Esophagus squamous epithelium (tissue), 5 donors: ENCODE measurements around the gene UBA6. TPM values are rescaled to one million over a fixed set of nuclear protein-coding genes. Genes with fewer than 3 reads are reported as not detected.

Source experiments
- DNase-seq: peaks from one replicate; lab custom pipeline; 2025; lab: John Stamatoyannopoulos, UW
- H3K27ac ChIP-seq, 4 donors: fragments of 200-600 bp; sonication (generic); one replicate each; pipeline ENCODE4 v1.5.1; 2016 to 2019; ENCODE audit warnings: mild to moderate bottlenecking in 1 of 4
- H3K27me3 ChIP-seq, 4 donors: fragments of 200-600 bp; sonication (generic); 1 replicate in 3 of 4; 2 replicates in 1 of 4; pipeline versions ENCODE4 v1.5.1 to v1.6.0; 2017 to 2021; ENCODE audit warnings: antibody characterized with exemption in 1 of 4
- H3K36me3 ChIP-seq, 3 donors: fragments of 200-600 bp; sonication (generic); one replicate each; pipeline ENCODE4 v1.5.1; 2016 to 2019
- H3K4me1 ChIP-seq, 3 donors: fragments of 200-600 bp; sonication (generic); one replicate each; pipeline ENCODE4 v1.5.1; 2017 to 2019
- H3K4me3 ChIP-seq, 4 donors: fragments of 200-600 bp; sonication (generic); 1 replicate in 3 of 4; 2 replicates in 1 of 4; pipeline ENCODE4 v1.5.1; 2016 to 2019; ENCODE audit warnings: mild to moderate bottlenecking in 2 of 4, moderate library complexity in 1 of 4
- H3K9me3 ChIP-seq, 3 donors: fragments of 200-600 bp; sonication (generic); one replicate each; pipeline ENCODE4 v1.5.1; 2016 to 2019
- POLR2A ChIP-seq, 4 donors: fragments of 450-650 bp; IDR thresholded peaks; one replicate each; pipeline ENCODE4 v1.6.1; 2017; ENCODE audit warnings: antibody characterized with exemption in 4 of 4, mild to moderate bottlenecking in 4 of 4, moderate library complexity in 3 of 4
- WGBS, 2 donors: methylation state at CpG; one replicate each; pipeline ENCODE4 v1.1.5; 2018; 5-methylcytosine and 5-hydroxymethylcytosine counted together
- intact Hi-C: fragments of 100-400 bp; cut with DNase I; formaldehyde crosslinking; loops from one replicate; pipeline ENCODE4 v1.15.0; 2022
- total RNA-seq, 4 donors: library from RNA; depleted of rRNA; stranded (reverse); fragments of >200 nt; gene quantifications; one replicate each; pipeline ENCODE4 v1.1.0, GENCODE V29; 2016
- TF ChIP-seq, protein P1 (sequence below), 6 experiments: fragments of 450-650 bp in 4 of 6; fragments of 200-600 bp in 2 of 6; sonication (generic) in 2 of 6; IDR thresholded peaks; one replicate each; pipeline ENCODE4 v1.5.1; 2016 to 2019; ENCODE audit warnings: antibody characterized with exemption in 6 of 6, mild to moderate bottlenecking in 4 of 6, moderate library complexity in 4 of 6
- donor health status: DM: yes; HTN: yes; CAD: no.

Gene UBA6
- total RNA-seq, 4 donors from 2014 or later = 51.5 to 103 (median 87.8) TPM

DNA sequence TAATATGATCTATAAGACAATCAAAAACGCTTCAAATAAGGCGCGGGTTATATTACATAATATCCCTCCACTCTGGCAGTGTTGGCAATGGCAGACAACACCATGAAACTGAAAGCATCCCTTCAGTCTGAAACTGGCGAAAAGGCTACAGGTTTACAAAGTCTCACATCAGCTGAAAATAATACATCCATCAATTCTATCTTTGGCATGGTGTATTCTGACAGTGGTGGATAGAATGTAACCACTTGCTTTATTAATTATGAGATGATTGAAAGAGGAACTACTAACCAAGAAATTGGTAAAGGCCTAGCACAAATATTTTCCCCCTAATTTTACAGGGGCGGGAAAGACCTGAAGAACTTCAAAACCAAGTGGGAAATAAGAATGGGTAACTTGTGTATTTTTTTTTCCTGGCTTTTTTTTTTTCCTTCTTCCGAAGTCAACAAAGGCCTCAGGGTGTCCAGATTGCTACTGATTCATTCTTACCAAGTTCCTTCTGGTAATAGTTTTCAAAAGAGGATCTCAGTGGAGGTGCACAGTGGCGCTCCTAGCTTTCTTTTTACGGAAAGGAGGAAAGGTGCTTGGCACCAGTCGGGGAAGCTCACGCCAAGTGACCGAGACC, 728 bp downstream of the UBA6 start:
- Histone ChIP-seq H3K9me3 (no peaks in the 10 kb centered on the region), H3K27ac (peak overlapping the region; percentile 95 to 98 (median 97)), H3K36me3 (peaks cover 0 to 16% (median 0%) of the 10 kb centered on the region in 3 donors), H3K27me3 (no peaks in the 10 kb centered on the region), H3K4me1 (peaks cover 11 to 34% (median 13%) of the 10 kb centered on the region in 3 donors), H3K4me3 (peak overlapping the region; percentile 82 to 90 (median 89))
- intact Hi-C loops = no loop called here
- TF ChIP-seq, protein P1, sequence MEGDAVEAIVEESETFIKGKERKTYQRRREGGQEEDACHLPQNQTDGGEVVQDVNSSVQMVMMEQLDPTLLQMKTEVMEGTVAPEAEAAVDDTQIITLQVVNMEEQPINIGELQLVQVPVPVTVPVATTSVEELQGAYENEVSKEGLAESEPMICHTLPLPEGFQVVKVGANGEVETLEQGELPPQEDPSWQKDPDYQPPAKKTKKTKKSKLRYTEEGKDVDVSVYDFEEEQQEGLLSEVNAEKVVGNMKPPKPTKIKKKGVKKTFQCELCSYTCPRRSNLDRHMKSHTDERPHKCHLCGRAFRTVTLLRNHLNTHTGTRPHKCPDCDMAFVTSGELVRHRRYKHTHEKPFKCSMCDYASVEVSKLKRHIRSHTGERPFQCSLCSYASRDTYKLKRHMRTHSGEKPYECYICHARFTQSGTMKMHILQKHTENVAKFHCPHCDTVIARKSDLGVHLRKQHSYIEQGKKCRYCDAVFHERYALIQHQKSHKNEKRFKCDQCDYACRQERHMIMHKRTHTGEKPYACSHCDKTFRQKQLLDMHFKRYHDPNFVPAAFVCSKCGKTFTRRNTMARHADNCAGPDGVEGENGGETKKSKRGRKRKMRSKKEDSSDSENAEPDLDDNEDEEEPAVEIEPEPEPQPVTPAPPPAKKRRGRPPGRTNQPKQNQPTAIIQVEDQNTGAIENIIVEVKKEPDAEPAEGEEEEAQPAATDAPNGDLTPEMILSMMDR (IDR thresholded peaks at IDR 0.05) = no peak
- TF ChIP-seq POLR2A (IDR thresholded peaks at IDR 0.05) = no peak
- WGBS, 2 donors = 12 to 14% methylated on average over 7 to 10 of the region's 11 CpGs
- no peak for DNase-seq

DNA sequence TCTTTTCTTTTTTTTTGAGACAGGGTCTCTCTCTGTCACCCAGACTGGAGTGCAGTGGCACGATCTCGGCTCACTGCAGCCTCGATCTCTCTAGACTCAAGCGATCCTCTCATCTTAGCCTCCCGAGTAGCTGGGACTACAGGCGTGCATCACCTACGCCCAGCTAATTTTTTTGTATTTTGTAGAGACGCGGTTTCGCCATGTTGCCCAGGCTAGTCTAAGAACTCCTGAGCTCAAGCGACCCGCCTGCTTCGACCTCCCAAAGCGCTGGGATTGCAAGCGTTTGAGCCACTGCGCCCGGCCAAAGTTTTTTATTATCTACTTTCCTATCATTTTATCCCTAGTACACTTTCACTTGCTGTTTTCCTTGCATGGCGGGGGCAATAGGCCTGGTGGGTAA, 1.4 kb downstream of the UBA6 start:
- H3K27me3 ChIP-seq = no peaks in the 10 kb centered on the region
- WGBS, 2 donors = 82 to 92% methylated on average over 18 of the region's 18 CpGs
- H3K9me3 ChIP-seq = no peaks in the 10 kb centered on the region
- peaks cover 11 to 34% (median 13%) of the 10 kb centered on the region in 3 donors for H3K4me1 ChIP-seq
- no peak for DNase-seq
- H3K27ac ChIP-seq = peak overlapping the region in 2 of 4 donors; percentile 97
- TF ChIP-seq, protein P1 (IDR thresholded peaks at IDR 0.05) = no peak
- no peak for TF ChIP-seq POLR2A (IDR thresholded peaks at IDR 0.05)
- peaks cover 0 to 20% (median 0%) of the 10 kb centered on the region in 3 donors for H3K36me3 ChIP-seq
- intact Hi-C loops = no loop called here
- peak overlapping the region; percentile 82 to 90 (median 89) for H3K4me3 ChIP-seq

DNA sequence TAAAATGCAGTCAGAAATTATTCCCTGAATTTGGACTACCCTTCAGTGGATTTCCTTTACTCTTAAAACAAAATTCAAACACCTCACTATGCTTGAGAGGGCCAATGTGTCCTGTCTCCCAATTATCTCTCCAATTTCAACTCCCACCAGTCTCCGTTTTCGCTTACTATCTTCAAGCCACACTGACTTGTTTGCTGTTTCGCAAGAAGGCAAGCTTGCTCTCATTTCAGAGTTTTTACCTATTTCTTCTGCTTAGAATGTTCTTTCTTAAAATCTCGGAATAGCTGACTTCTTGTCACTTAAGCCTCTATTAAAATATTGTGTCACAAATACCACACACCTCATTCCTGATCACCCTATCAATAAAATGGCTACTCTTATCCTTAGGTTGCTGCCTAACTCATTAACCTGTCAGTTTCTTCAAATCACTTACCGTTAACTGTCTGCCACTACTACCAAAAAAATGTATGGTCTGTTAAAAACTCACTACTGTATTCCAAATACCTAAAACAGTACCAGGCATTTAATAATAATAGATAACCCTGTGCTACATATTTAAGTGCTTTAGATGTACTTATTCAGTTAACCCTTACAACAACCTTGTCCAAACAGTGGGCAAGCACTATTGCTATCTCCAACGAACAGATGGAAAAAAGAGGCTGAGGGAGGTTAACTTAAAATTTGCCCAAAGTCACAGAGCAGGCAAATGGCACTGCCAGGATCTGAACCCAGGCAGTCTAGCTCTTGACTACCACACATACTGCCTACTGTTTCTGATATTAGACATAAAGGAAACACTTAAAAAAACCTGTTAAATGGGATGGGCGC, 2.9 kb downstream of the UBA6 start:
- Histone ChIP-seq H3K36me3 (peaks cover 0 to 31% (median 0%) of the 10 kb centered on the region in 3 donors), H3K4me3 (no peak overlapping the region), H3K27me3 (no peaks in the 10 kb centered on the region), H3K4me1 (peaks cover 11 to 34% (median 13%) of the 10 kb centered on the region in 3 donors), H3K27ac (no peak overlapping the region), H3K9me3 (no peaks in the 10 kb centered on the region)
- TF ChIP-seq, protein P1 (IDR thresholded peaks at IDR 0.05) = no peak
- no peak for TF ChIP-seq POLR2A (IDR thresholded peaks at IDR 0.05)
- intact Hi-C loops = no loop called here
- 86 to 90% methylated on average over 7 of the region's 7 CpGs for WGBS, 2 donors
- no peak for DNase-seq

DNA sequence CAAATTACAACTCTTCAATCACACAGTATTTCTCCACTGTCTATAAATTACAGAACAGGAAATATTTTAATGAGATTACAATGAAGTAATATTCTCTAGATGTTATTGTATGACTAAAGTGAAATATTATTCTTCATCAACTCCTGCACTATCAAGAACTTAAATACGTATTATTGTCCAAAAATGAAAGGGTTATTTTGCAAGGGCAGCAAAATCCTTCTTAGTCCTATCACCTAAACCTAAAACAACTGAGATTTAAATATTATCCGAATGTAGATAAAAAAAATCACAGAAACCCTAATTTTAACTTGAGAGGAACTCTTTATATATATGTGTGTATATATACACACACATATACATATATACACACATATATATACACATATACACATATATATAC, 4.9 kb downstream of the UBA6 start:
- Histone ChIP-seq H3K36me3 (peaks cover 0 to 51% (median 0%) of the 10 kb centered on the region in 3 donors), H3K27ac (no peak overlapping the region), H3K4me1 (peaks cover 7 to 24% (median 11%) of the 10 kb centered on the region in 3 donors), H3K4me3 (no peak overlapping the region), H3K27me3 (no peaks in the 10 kb centered on the region), H3K9me3 (peaks cover 0 to 5% (median 0%) of the 10 kb centered on the region in 3 donors)
- DNase-seq = no peak
- intact Hi-C loops = no loop called here
- TF ChIP-seq POLR2A (IDR thresholded peaks at IDR 0.05) = no peak
- TF ChIP-seq, protein P1 (IDR thresholded peaks at IDR 0.05) = no peak
- WGBS, 2 donors = 89 to 91% methylated on average over 2 of the region's 2 CpGs

DNA sequence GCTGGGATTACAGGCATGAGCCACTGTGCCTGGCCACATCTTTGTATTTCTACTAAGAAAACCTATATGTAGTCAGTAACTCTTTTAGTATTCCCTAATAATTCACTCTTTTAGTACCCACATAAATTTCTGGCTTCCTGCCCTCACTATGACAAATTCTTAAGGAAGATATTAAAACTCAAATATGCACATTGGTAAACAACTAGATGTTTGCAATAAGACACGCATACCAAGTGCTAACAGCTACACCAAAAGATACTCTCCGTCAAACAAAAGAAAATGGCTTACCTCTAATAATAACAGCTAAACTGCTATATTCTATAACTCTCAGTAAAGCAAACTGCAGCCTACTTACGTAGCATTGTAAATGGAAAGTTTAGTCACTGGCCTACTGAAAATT, 6.3 kb downstream of the UBA6 start:
- Histone ChIP-seq H3K36me3 (peaks cover 0 to 52% (median 0%) of the 10 kb centered on the region in 3 donors), H3K4me3 (no peak overlapping the region), H3K4me1 (peaks cover 3 to 17% (median 7%) of the 10 kb centered on the region in 3 donors), H3K9me3 (peaks cover 0 to 5% (median 0%) of the 10 kb centered on the region in 3 donors), H3K27ac (no peak overlapping the region), H3K27me3 (no peaks in the 10 kb centered on the region)
- 95% methylated on average over 3 of the region's 3 CpGs for WGBS, 2 donors
- intact Hi-C loops = no loop called here
- DNase-seq = no peak
- TF ChIP-seq, protein P1 (IDR thresholded peaks at IDR 0.05) = no peak
- TF ChIP-seq POLR2A (IDR thresholded peaks at IDR 0.05) = no peak
